ENCODE results near the gene ATP2B2. TPM values are rescaled to one million over a fixed set of nuclear protein-coding genes. Genes with fewer than 3 reads are reported as not detected.
A peak's percentile ranks its signal among the peaks of the same experiment; 100 is the strongest.

Gene ATP2B2
- polyA plus RNA-seq, 3 donors = not detected

- no peaks in the 10 kb centered on the region for H4K20me1 ChIP-seq (ENCODE audit: insufficient read depth, low read length)
- H3K4me1 ChIP-seq (ENCODE audit: control insufficient read depth in 1 of 2, insufficient read depth in 2 of 2, low read length in 2 of 2) = no peaks in the 10 kb centered on the region
- H3K4me3 ChIP-seq (replicated peaks in 1 of 3; ENCODE audit: low read depth in 2 of 3, low read length in 3 of 3) = no peak overlapping the region
- no peak overlapping the region for H3K27ac ChIP-seq (ENCODE audit: low read depth in 1 of 2, low read length in 2 of 2)
- TF ChIP-seq CTCF (IDR thresholded peaks at IDR 0.05) = no peak
- WGBS (ENCODE audit: insufficient coverage) = 83% methylated on average over 16 of the region's 19 CpGs
- no peak overlapping the region for H3K9ac ChIP-seq (ENCODE audit: insufficient read depth, low read length, poor library complexity, severe bottlenecking)
- no peaks in the 10 kb centered on the region for H3K79me2 ChIP-seq (ENCODE audit: insufficient read depth, low read length)
- Mint-ChIP-seq H3K4me1 (no peaks in the 10 kb centered on the region), H3K36me3 (no peaks in the 10 kb centered on the region), H3K27ac (no peak overlapping the region), H3K9me3 (no peaks in the 10 kb centered on the region), H3K4me3 (no peak overlapping the region), H3K27me3 (ENCODE audit: low read depth in 3 of 3) (peaks cover 0 to 2% (median 2%) of the 10 kb centered on the region in 3 donors)
- H3K9me3 ChIP-seq (replicated peaks in 1 of 2; ENCODE audit: control insufficient read depth in 1 of 2, insufficient read depth in 1 of 2, low read length in 2 of 2) = no peaks in the 10 kb centered on the region
- H2AFZ ChIP-seq (ENCODE audit: insufficient read depth, low read depth, low read length, poor library complexity, severe bottlenecking) = no peak overlapping the region
- H3K4me2 ChIP-seq (replicated peaks; ENCODE audit: extremely low read depth, low read length, poor library complexity, severe bottlenecking) = no peak overlapping the region
- no peaks in the 10 kb centered on the region for H3K36me3 ChIP-seq (replicated peaks in 1 of 2; ENCODE audit: control insufficient read depth in 1 of 2, insufficient read depth in 2 of 2, low read length in 2 of 2)
- intact Hi-C loops (cut with micrococcal nuclease) = loop anchor here (2.0 to 5.0 kb wide), 2 partner anchors 392 to 394 kb away; no protein-coding TSS in a partner anchor
- DNase-seq = no peak
- no peaks in the 10 kb centered on the region for H3K27me3 ChIP-seq (ENCODE audit: control insufficient read depth in 2 of 2, insufficient read depth in 2 of 2, low read length in 2 of 2)
These were observed 160.3 kb downstream of the ATP2B2 start for GRCh38 chr3:10344944-10345575.

- H3K27ac Mint-ChIP-seq = no peak overlapping the region
- H3K36me3 Mint-ChIP-seq = no peaks in the 10 kb centered on the region
- H3K4me1 ChIP-seq (ENCODE audit: control insufficient read depth in 1 of 2, insufficient read depth in 2 of 2, low read length in 2 of 2) = no peaks in the 10 kb centered on the region
- H4K20me1 ChIP-seq (ENCODE audit: insufficient read depth, low read length) = no peaks in the 10 kb centered on the region
- WGBS (ENCODE audit: insufficient coverage) = 46% methylated on average over 7 of the region's 9 CpGs
- intact Hi-C loops (cut with micrococcal nuclease) = loop anchor here (2.0 to 5.0 kb wide), 2 partner anchors 393 to 394 kb away; no protein-coding TSS in a partner anchor
- H3K36me3 ChIP-seq (replicated peaks in 1 of 2; ENCODE audit: control insufficient read depth in 1 of 2, insufficient read depth in 2 of 2, low read length in 2 of 2) = no peaks in the 10 kb centered on the region
- H2AFZ ChIP-seq (ENCODE audit: insufficient read depth, low read depth, low read length, poor library complexity, severe bottlenecking) = no peak overlapping the region
- H3K9ac ChIP-seq (ENCODE audit: insufficient read depth, low read length, poor library complexity, severe bottlenecking) = no peak overlapping the region
- H3K9me3 ChIP-seq (replicated peaks in 1 of 2; ENCODE audit: control insufficient read depth in 1 of 2, insufficient read depth in 1 of 2, low read length in 2 of 2) = no peaks in the 10 kb centered on the region
- H3K79me2 ChIP-seq (ENCODE audit: insufficient read depth, low read length) = no peaks in the 10 kb centered on the region
- H3K4me3 Mint-ChIP-seq = no peak overlapping the region
- H3K27me3 Mint-ChIP-seq (ENCODE audit: low read depth in 3 of 3) = peaks cover 0 to 2% (median 2%) of the 10 kb centered on the region in 3 donors
- H3K4me3 ChIP-seq (replicated peaks in 1 of 3; ENCODE audit: low read depth in 2 of 3, low read length in 3 of 3) = no peak overlapping the region
- no peaks in the 10 kb centered on the region for H3K4me1 Mint-ChIP-seq
- no peaks in the 10 kb centered on the region for H3K27me3 ChIP-seq (ENCODE audit: control insufficient read depth in 2 of 2, insufficient read depth in 2 of 2, low read length in 2 of 2)
- no peak overlapping the region for H3K4me2 ChIP-seq (replicated peaks; ENCODE audit: extremely low read depth, low read length, poor library complexity, severe bottlenecking)
- peak; percentile 98 for TF ChIP-seq CTCF (IDR thresholded peaks at IDR 0.05)
- no peak overlapping the region for H3K27ac ChIP-seq (ENCODE audit: low read depth in 1 of 2, low read length in 2 of 2)
- DNase-seq = peak; percentile 5 to 44 (median 31)
- no peaks in the 10 kb centered on the region for H3K9me3 Mint-ChIP-seq
These were observed 161.0 kb downstream of the ATP2B2 start for GRCh38 chr3:10344147-10344943.
